ENCODE measurements around the gene AQP3. TPM values are rescaled to one million over a fixed set of nuclear protein-coding genes. Genes with fewer than 3 reads are reported as not detected.

Gene AQP3
- total and polyA plus RNA-seq, 2 of the 8 experiments (the other 6 are each of a cell fraction or from before 2014, with no cell fraction given) = 2.6 to 7.6 TPM

- TF ChIP-seq CHD2 (IDR thresholded peaks at IDR 0.05; ENCODE audit: low read length) (no peak), CHD7 (IDR thresholded peaks at IDR 0.05; ENCODE audit: insufficient replicate concordance, low read length) (no peak), EP300 (IDR thresholded peaks at IDR 0.05; ENCODE audit: borderline replicate concordance in 1 of 2, low read depth in 2 of 2, low read length in 2 of 2) (no peak), TAF7 (optimal IDR thresholded peaks at IDR 0.05; ENCODE audit: borderline replicate concordance, low read depth, low read length) (no peak), CEBPB (IDR thresholded peaks at IDR 0.05; ENCODE audit: low read depth, low read length) (no peak), USF2 (IDR thresholded peaks at IDR 0.05; ENCODE audit: low read length) (no peak)
Measured at GRCh38 chr9:33438926-33439680, 8.3 kb downstream of the AQP3 start (continued).
